MCF 10A (cell line): ENCODE results near the gene ARCN1. TPM values are rescaled to one million over a fixed set of nuclear protein-coding genes. Genes with fewer than 3 reads are reported as not detected.
"Not testable (repeated sequence)": the region's sequence is repeated elsewhere in the genome, so short reads cannot be mapped to it uniquely, and the experiment has no call there.

Source experiments
- BruUV-seq: library from RNA; stranded (reverse); fragments of 400-500 nt; replicated peaks from 2 replicates; lab custom pipeline; 2021; lab: Mats Ljungman, UMichigan
- CTCF ChIA-PET: fragments of 300-600 bp; sonication (Branson Sonifier 250); formaldehyde crosslinking; extraction: SDS; loops from one replicate; lab custom pipeline; 2021; ENCODE audit warnings: antibody characterized with exemption, inconsistent platforms; lab: Yijun Ruan, JAX
- POLR2A ChIA-PET: fragments of 300-600, 350-650 bp; sonication (Branson Sonifier 250); formaldehyde crosslinking; extraction: SDS; loops from one replicate; lab custom pipeline; 2020; ENCODE audit warnings: antibody characterized with exemption, inconsistent platforms; lab: Yijun Ruan, JAX
- DNase-seq: peaks from one replicate; pipeline ENCODE4 v3.0.0-alpha.2; 2018; ENCODE audit not compliant: unreplicated experiment
- H3K27ac Mint-ChIP-seq: one replicate; pipeline ENCODE4 v1.8.0; 2022; ENCODE audit warnings: mild to moderate bottlenecking, low read depth, mixed read lengths; ENCODE audit not compliant: unreplicated experiment
- H3K27me3 Mint-ChIP-seq: one replicate; pipeline ENCODE4 v1.8.0; 2022; ENCODE audit warnings: mixed read lengths; ENCODE audit not compliant: insufficient read depth, unreplicated experiment
- H3K36me3 Mint-ChIP-seq: one replicate; pipeline ENCODE4 v1.8.0; 2022; ENCODE audit warnings: mild to moderate bottlenecking, moderate library complexity, mixed read lengths; ENCODE audit not compliant: insufficient read depth, unreplicated experiment
- H3K4me1 Mint-ChIP-seq: one replicate; pipeline ENCODE4 v1.8.0; 2022; ENCODE audit warnings: mixed read lengths; ENCODE audit not compliant: insufficient read depth, unreplicated experiment
- H3K4me3 Mint-ChIP-seq: one replicate; pipeline ENCODE4 v1.8.0; 2022; ENCODE audit warnings: mild to moderate bottlenecking, moderate library complexity, mixed read lengths; ENCODE audit not compliant: unreplicated experiment
- H3K9me3 Mint-ChIP-seq: one replicate; pipeline ENCODE4 v1.8.0; 2022; ENCODE audit warnings: mixed read lengths; ENCODE audit not compliant: unreplicated experiment
- CTCF ChIP-seq: fragments of 200-600 bp; IDR thresholded peaks from one replicate; pipeline ENCODE4 v1.8.0; 2022; ENCODE audit warnings: antibody characterized with exemption, mild to moderate bottlenecking; ENCODE audit not compliant: unreplicated experiment
- intact Hi-C: fragments of 100-400 bp; cut with micrococcal nuclease; formaldehyde crosslinking; loops from 2 replicates; pipeline ENCODE4 v1.14.1; 2022
- total RNA-seq: library from RNA; stranded (reverse); gene quantifications from 2 replicates; pipeline ENCODE4 v1.2.3, GENCODE V29; 2022

ARCN1 gene
- total RNA-seq, 1 experiment from 2014 or later: 164 TPM

GRCh38 chr11:118565051-118565450, 7.2 kb upstream of the ARCN1 start:
- intact Hi-C loops: loop anchor here (5.0 kb wide), 2 partner anchors 268 to 418 kb away; no protein-coding TSS in a partner anchor
- Mint-ChIP-seq H3K9me3 (no peaks in the 10 kb centered on the region), H3K36me3 (peaks cover 11% of the 10 kb centered on the region), H3K4me1 (peaks cover 5% of the 10 kb centered on the region), H3K27ac (peak overlapping the region; percentile 96), H3K27me3 (no peaks in the 10 kb centered on the region), H3K4me3 (peak overlapping the region; percentile 91)
- ChIA-PET POLR2A (no interaction called here), CTCF (interaction anchor here (0.7 kb wide), 1 partner anchor 117 kb away, joined by 3 read pairs; no protein-coding TSS in a partner anchor)
- no peak for DNase-seq
- BruUV-seq: no TSS peak
- no peak for TF ChIP-seq CTCF

- H3K27ac Mint-ChIP-seq: no peak overlapping the region
- H3K9me3 Mint-ChIP-seq: no peaks in the 10 kb centered on the region
- TF ChIP-seq CTCF: no peak
- intact Hi-C loops: loop anchor here (5.0 kb wide), 2 partner anchors 272 to 422 kb away; no protein-coding TSS in a partner anchor
- H3K4me1 Mint-ChIP-seq: peaks cover 10% of the 10 kb centered on the region
- no peak overlapping the region for H3K4me3 Mint-ChIP-seq
- no peak for DNase-seq
- peaks cover 5% of the 10 kb centered on the region for H3K36me3 Mint-ChIP-seq
- no peaks in the 10 kb centered on the region for H3K27me3 Mint-ChIP-seq
- BruUV-seq: no TSS peak
- CTCF ChIA-PET: interaction anchor here (0.5 to 0.8 kb wide), 4 partner anchors 45 to 361 kb away, joined by 3 to 4 read pairs (median 3); no protein-coding TSS in a partner anchor
- POLR2A ChIA-PET: interaction anchor here (0.9 to 1.0 kb wide), 2 partner anchors 39 to 168 kb away, joined by 3 read pairs; no protein-coding TSS in a partner anchor
These were observed 2.5 kb upstream of the ARCN1 start for GRCh38 chr11:118569670-118570069.

- no peak overlapping the region for H3K27ac Mint-ChIP-seq
- H3K4me3 Mint-ChIP-seq: no peak overlapping the region
- intact Hi-C loops: no loop called here
- DNase-seq: no peak
- TF ChIP-seq CTCF: no peak
- no TSS peak for BruUV-seq
- ChIA-PET POLR2A (interaction anchor here (0.6 to 4.3 kb wide), 3 partner anchors 8 to 36 kb away, joined by 3 to 28 read pairs (median 4); partner anchors contain the start of gene PHLDB1), CTCF (interaction anchor here (0.7 kb wide), 1 partner anchor 191 kb away, joined by 3 read pairs; no protein-coding TSS in a partner anchor)
- H3K27me3 Mint-ChIP-seq: no peaks in the 10 kb centered on the region
- H3K36me3 Mint-ChIP-seq: peaks cover 3% of the 10 kb centered on the region
- H3K9me3 Mint-ChIP-seq: no peaks in the 10 kb centered on the region
- H3K4me1 Mint-ChIP-seq: peaks cover 16% of the 10 kb centered on the region
These were observed 1.4 kb upstream of the ARCN1 start for GRCh38 chr11:118570787-118571186.

- ChIA-PET CTCF (interaction anchor here (0.7 kb wide), 1 partner anchor 531 kb away, joined by 4 read pairs; no protein-coding TSS in a partner anchor), POLR2A (interaction anchor here (0.6 to 4.3 kb wide), 6 partner anchors 22 to 131 kb away, joined by 3 to 28 read pairs (median 4); no protein-coding TSS in a partner anchor)
- intact Hi-C loops, H3K9me3 Mint-ChIP-seq, DNase-seq, H3K36me3 Mint-ChIP-seq, H3K27me3 Mint-ChIP-seq: not testable (repeated sequence)
- peaks cover 20% of the 10 kb centered on the region for H3K4me1 Mint-ChIP-seq
- BruUV-seq: TSS peak; percentile 73
- peak overlapping the region; percentile 84 for H3K4me3 Mint-ChIP-seq
- peak overlapping the region; percentile 25 for H3K27ac Mint-ChIP-seq
These were observed 528 bp upstream of the ARCN1 start for GRCh38 chr11:118571701-118572060.
